IMR-90 (cell line): ENCODE data around the gene VAV3.

Source experiments
- BHLHE40 ChIP-seq: fragments of 150-350 bp; IDR thresholded peaks from 2 replicates; pipeline ENCODE4 v1.6.1; 2016; ENCODE audit warnings: mild to moderate bottlenecking, low read depth, low read length
- CTCF ChIP-seq: conservative IDR thresholded peaks from 2 replicates; pipeline ENCODE4 v1.5.1; 2012; ENCODE audit warnings: mild to moderate bottlenecking, low read depth, low read length, improper control_type of control experiment
- MAZ ChIP-seq: IDR thresholded peaks from 2 replicates; pipeline ENCODE4 v1.6.1; 2012; ENCODE audit warnings: low read depth, mild to moderate bottlenecking, low read length, improper control_type of control experiment, moderate library complexity, borderline replicate concordance
- POLR2A ChIP-seq: IDR thresholded peaks from 2 replicates; pipeline ENCODE4 v1.6.1; 2012; ENCODE audit warnings: mild to moderate bottlenecking, low read depth, low read length
- SMC3 ChIP-seq: fragments of 150-350 bp; IDR thresholded peaks from 2 replicates; pipeline ENCODE4 v1.6.1; 2016; ENCODE audit warnings: low read depth, mild to moderate bottlenecking, antibody characterized with exemption, low read length, moderate library complexity

- TF ChIP-seq MAZ = no peak
- TF ChIP-seq CTCF = no peak
- no peak for TF ChIP-seq POLR2A
- TF ChIP-seq SMC3 = no peak
- no peak for TF ChIP-seq BHLHE40
Observed at GRCh38 chr1:107820801-107821200, 144.2 kb downstream of the VAV3 start.
